ENCODE data around the gene SH2D3A. TPM values are rescaled to one million over a fixed set of nuclear protein-coding genes. Genes with fewer than 3 reads are reported as not detected.

SH2D3A gene
- total RNA-seq, 4 donors from 2014 or later = 41.4 to 127 (median 55.5) TPM

DNA sequence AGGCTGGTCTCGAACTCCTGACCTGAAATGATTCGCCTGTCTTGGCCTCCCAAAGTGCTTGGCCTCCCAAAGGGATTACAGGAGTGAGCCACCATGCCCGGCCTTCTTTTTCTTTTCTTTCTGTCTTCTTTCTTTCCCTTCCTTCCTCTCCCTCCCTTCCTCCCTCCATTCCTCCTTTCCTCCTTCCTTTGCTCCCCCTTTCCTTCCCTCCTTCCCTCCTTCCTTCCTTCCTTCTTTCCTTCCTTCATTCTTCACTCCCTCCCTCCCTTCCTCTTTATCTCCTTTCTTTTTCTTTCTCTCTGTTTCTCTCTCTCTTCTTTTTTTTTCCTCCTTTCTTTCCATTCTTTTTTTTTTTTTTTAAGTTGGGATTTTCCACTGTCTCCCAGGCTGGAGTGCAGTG is 58.9 kb downstream of the SH2D3A start:
- Histone ChIP-seq H3K27ac (no peak overlapping the region), H3K4me3 (no peak overlapping the region), H3K9me3 (no peaks in the 10 kb centered on the region), H3K4me1 (no peaks in the 10 kb centered on the region), H3K36me3 (no peaks in the 10 kb centered on the region), H3K27me3 (peaks cover 31% of the 10 kb centered on the region)
- TF ChIP-seq POLR2AphosphoS5 (IDR thresholded peaks at IDR 0.05) (no peak), EP300 (IDR thresholded peaks at IDR 0.05; ENCODE audit: low read depth) (no peak), POLR2A (IDR thresholded peaks at IDR 0.05) (no peak)
- TF ChIP-seq, protein P1, sequence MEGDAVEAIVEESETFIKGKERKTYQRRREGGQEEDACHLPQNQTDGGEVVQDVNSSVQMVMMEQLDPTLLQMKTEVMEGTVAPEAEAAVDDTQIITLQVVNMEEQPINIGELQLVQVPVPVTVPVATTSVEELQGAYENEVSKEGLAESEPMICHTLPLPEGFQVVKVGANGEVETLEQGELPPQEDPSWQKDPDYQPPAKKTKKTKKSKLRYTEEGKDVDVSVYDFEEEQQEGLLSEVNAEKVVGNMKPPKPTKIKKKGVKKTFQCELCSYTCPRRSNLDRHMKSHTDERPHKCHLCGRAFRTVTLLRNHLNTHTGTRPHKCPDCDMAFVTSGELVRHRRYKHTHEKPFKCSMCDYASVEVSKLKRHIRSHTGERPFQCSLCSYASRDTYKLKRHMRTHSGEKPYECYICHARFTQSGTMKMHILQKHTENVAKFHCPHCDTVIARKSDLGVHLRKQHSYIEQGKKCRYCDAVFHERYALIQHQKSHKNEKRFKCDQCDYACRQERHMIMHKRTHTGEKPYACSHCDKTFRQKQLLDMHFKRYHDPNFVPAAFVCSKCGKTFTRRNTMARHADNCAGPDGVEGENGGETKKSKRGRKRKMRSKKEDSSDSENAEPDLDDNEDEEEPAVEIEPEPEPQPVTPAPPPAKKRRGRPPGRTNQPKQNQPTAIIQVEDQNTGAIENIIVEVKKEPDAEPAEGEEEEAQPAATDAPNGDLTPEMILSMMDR (IDR thresholded peaks at IDR 0.05) = no peak
- no peak for DNase-seq
- intact Hi-C loops (cut with DNase I; ENCODE audit: low total_unique reads) = no loop called here
- WGBS, 2 donors (ENCODE audit: low coverage in 1 of 2) = 77 to 90% methylated on average over 3 of the region's 3 CpGs
- in situ Hi-C loops (cut with MboI; ENCODE audit: low pct_ligation_motif_present in 1 of 4, low pct_unique_long_range_greater_than_20kb in 1 of 4, low sequenced_read_pairs in 3 of 4) = loop anchor here in 1 of 4 donors (25.0 kb wide), 1 partner anchor 154 kb away; no protein-coding TSS in a partner anchor

DNA sequence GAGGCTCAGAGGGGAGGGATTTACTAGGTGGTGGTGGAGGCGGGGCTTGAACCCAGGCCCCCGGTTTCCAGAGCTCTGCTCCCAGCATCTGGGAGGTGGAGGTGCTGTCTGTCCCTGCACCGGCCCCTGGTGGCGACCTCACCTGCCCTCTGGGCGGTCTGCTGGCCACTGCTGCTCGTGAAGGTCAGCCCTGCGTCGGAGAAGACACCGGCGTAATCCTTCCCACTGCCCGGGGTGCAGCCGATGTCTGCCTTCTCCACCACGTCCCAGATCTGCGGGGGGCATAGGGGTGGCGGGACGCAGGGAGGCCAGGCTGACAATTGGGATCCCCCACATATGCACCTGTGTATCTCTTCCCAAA is 59.6 kb downstream of the SH2D3A start:
- DNase-seq = no peak
- H3K27ac ChIP-seq = no peak overlapping the region
- in situ Hi-C loops (cut with MboI; ENCODE audit: low pct_ligation_motif_present in 1 of 4, low pct_unique_long_range_greater_than_20kb in 1 of 4, low sequenced_read_pairs in 3 of 4) = loop anchor here in 1 of 4 donors (25.0 kb wide), 1 partner anchor 155 kb away; no protein-coding TSS in a partner anchor
- H3K4me1 ChIP-seq = no peaks in the 10 kb centered on the region
- WGBS, 2 donors (ENCODE audit: low coverage in 1 of 2) = 85 to 100% methylated on average over 1 to 12 of the region's 16 CpGs
- peaks cover 31% of the 10 kb centered on the region for H3K27me3 ChIP-seq
- TF ChIP-seq, protein P1 (IDR thresholded peaks at IDR 0.05) = no peak
- TF ChIP-seq POLR2A (IDR thresholded peaks at IDR 0.05) = no peak
- no peak for TF ChIP-seq POLR2AphosphoS5 (IDR thresholded peaks at IDR 0.05)
- TF ChIP-seq EP300 (IDR thresholded peaks at IDR 0.05; ENCODE audit: low read depth) = no peak
- H3K4me3 ChIP-seq = no peak overlapping the region
- H3K9me3 ChIP-seq = no peaks in the 10 kb centered on the region
- no peaks in the 10 kb centered on the region for H3K36me3 ChIP-seq
- intact Hi-C loops (cut with DNase I; ENCODE audit: low total_unique reads) = no loop called here

DNA sequence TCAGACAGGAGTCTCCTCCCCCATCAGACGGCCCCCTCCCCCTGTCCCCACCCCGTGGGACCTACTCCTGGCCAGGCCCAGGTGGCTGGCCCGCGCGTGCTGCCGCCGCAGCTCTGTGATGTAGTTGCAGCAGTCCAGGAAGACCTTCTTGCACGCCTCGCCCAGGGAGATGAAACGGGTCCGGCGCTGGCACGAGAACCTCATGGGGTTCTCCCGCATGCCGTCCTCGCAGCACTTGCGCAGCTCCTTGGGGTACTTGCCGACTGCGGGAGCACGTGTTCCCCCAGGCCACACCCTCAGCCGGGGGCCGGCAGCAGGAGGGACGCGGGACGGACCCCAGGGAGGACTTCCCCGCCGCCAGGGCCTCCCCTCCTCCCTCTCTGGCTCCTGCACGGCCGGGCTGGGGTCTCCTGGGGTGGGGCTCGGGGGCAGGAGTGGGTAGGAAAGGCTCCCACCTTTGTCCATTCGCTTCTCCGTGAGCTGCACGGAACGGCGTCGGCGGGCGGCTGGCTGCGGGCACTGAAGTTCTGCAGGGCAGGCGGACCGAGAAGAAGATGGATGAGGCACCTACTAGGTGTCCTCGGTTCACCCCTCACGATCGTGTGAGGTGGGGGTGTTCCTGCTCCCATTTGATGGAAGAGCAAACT is 60.1 kb downstream of the SH2D3A start:
- in situ Hi-C loops (cut with MboI; ENCODE audit: low pct_ligation_motif_present in 1 of 4, low pct_unique_long_range_greater_than_20kb in 1 of 4, low sequenced_read_pairs in 3 of 4) = loop anchor here in 1 of 4 donors (25.0 kb wide), 1 partner anchor 155 kb away; no protein-coding TSS in a partner anchor
- no peak overlapping the region for H3K27ac ChIP-seq
- H3K9me3 ChIP-seq = no peaks in the 10 kb centered on the region
- no peak overlapping the region for H3K4me3 ChIP-seq
- WGBS, 2 donors (ENCODE audit: low coverage in 1 of 2) = 92% methylated on average over 42 of the region's 44 CpGs; no CpG with 5 or more reads in 1 of the 2 donors
- intact Hi-C loops (cut with DNase I; ENCODE audit: low total_unique reads) = no loop called here
- peaks cover 31% of the 10 kb centered on the region for H3K27me3 ChIP-seq
- DNase-seq = no peak
- H3K4me1 ChIP-seq = no peaks in the 10 kb centered on the region
- H3K36me3 ChIP-seq = no peaks in the 10 kb centered on the region
- TF ChIP-seq, protein P1 (IDR thresholded peaks at IDR 0.05) = no peak
- TF ChIP-seq POLR2A (IDR thresholded peaks at IDR 0.05) (no peak), POLR2AphosphoS5 (IDR thresholded peaks at IDR 0.05) (no peak), EP300 (IDR thresholded peaks at IDR 0.05; ENCODE audit: low read depth) (no peak)

DNA sequence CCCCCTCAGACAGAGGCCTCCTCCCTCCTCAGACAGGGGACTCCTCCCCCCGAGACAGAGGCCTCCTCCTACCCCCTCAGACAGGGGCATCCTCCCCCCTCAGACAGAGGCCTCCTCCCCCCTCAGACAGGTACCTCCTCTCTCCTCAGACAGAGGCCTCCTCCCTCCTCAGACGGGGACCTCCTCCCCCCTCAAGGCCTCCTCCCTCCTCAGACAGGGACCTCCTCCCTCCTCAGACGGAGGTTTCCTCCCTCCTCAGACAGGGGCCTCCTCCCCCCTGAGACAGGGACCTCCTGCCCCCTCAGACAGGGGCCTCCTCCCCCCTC is 60.6 kb downstream of the SH2D3A start:
- no peaks in the 10 kb centered on the region for H3K36me3 ChIP-seq
- TF ChIP-seq POLR2A (IDR thresholded peaks at IDR 0.05) (no peak), EP300 (IDR thresholded peaks at IDR 0.05; ENCODE audit: low read depth) (no peak), POLR2AphosphoS5 (IDR thresholded peaks at IDR 0.05) (no peak)
- TF ChIP-seq, protein P1 (IDR thresholded peaks at IDR 0.05) = no peak
- intact Hi-C loops (cut with DNase I; ENCODE audit: low total_unique reads) = no loop called here
- WGBS, 2 donors (ENCODE audit: low coverage in 1 of 2) = 40 to 55% methylated on average over 1 to 3 of the region's 3 CpGs
- no peaks in the 10 kb centered on the region for H3K4me1 ChIP-seq
- H3K9me3 ChIP-seq = no peaks in the 10 kb centered on the region
- DNase-seq = no peak
- no peak overlapping the region for H3K27ac ChIP-seq
- peaks cover 31% of the 10 kb centered on the region for H3K27me3 ChIP-seq
- H3K4me3 ChIP-seq = no peak overlapping the region
- in situ Hi-C loops (cut with MboI; ENCODE audit: low pct_ligation_motif_present in 1 of 4, low pct_unique_long_range_greater_than_20kb in 1 of 4, low sequenced_read_pairs in 3 of 4) = loop anchor here in 1 of 4 donors (25.0 kb wide), 1 partner anchor 156 kb away; no protein-coding TSS in a partner anchor
